ENCODE results near the gene SALL3. TPM values are rescaled to one million over a fixed set of nuclear protein-coding genes. Genes with fewer than 3 reads are reported as not detected.

The SALL3 gene
- total RNA-seq, 4 donors from 2014 or later, result 0.16 TPM; not detected in 3

GRCh38 chr18:78975292-78975691, 4.3 kb upstream of the SALL3 start:
- 20 to 22% methylated on average over 2 to 10 of the region's 10 CpGs for WGBS, 2 donors (ENCODE audit: low coverage in 1 of 2)
- Histone ChIP-seq H3K9me3 (no peaks in the 10 kb centered on the region), H3K27ac (no peak overlapping the region), H3K27me3 (peaks cover 86% of the 10 kb centered on the region), H3K4me3 (no peak overlapping the region), H3K36me3 (no peaks in the 10 kb centered on the region), H3K4me1 (peaks cover 0 to 15% (median 8%) of the 10 kb centered on the region in 4 donors)
- TF ChIP-seq EP300 (IDR thresholded peaks at IDR 0.05; ENCODE audit: low read depth) (no peak), POLR2A (IDR thresholded peaks at IDR 0.05) (no peak), CTCF (IDR thresholded peaks at IDR 0.05) (no peak), POLR2AphosphoS5 (IDR thresholded peaks at IDR 0.05) (no peak)
- no peak for DNase-seq
- in situ Hi-C loops (cut with MboI; ENCODE audit: low pct_ligation_motif_present in 1 of 4, low pct_unique_long_range_greater_than_20kb in 1 of 4, low sequenced_read_pairs in 3 of 4) (no loop called here), intact Hi-C loops (cut with DNase I; ENCODE audit: low total_unique reads) (no loop called here)

- Histone ChIP-seq H3K27ac (no peak overlapping the region), H3K36me3 (no peaks in the 10 kb centered on the region), H3K4me1 (peaks cover 0 to 20% (median 10%) of the 10 kb centered on the region in 4 donors), H3K27me3 (peaks cover 91% of the 10 kb centered on the region), H3K9me3 (no peaks in the 10 kb centered on the region), H3K4me3 (no peak overlapping the region)
- no peak for DNase-seq
- TF ChIP-seq EP300 (IDR thresholded peaks at IDR 0.05; ENCODE audit: low read depth), result no peak
- TF ChIP-seq POLR2A (IDR thresholded peaks at IDR 0.05), result no peak
- TF ChIP-seq CTCF (IDR thresholded peaks at IDR 0.05), result no peak
- TF ChIP-seq POLR2AphosphoS5 (IDR thresholded peaks at IDR 0.05), result no peak
- 3 to 14% methylated on average over 4 of the region's 4 CpGs for WGBS, 2 donors (ENCODE audit: low coverage in 1 of 2)
- in situ Hi-C loops (cut with MboI; ENCODE audit: low pct_ligation_motif_present in 1 of 4, low pct_unique_long_range_greater_than_20kb in 1 of 4, low sequenced_read_pairs in 3 of 4), result no loop called here
- intact Hi-C loops (cut with DNase I; ENCODE audit: low total_unique reads), result no loop called here
Measured at GRCh38 chr18:78975699-78976335, 3.8 kb upstream of the SALL3 start.

GRCh38 chr18:78976765-78977636, 2.6 kb upstream of the SALL3 start:
- Histone ChIP-seq H3K27me3 (peaks cover 93% of the 10 kb centered on the region), H3K4me3 (no peak overlapping the region), H3K4me1 (peaks cover 0 to 23% (median 12%) of the 10 kb centered on the region in 4 donors), H3K27ac (no peak overlapping the region), H3K36me3 (no peaks in the 10 kb centered on the region), H3K9me3 (no peaks in the 10 kb centered on the region)
- no peak for DNase-seq
- in situ Hi-C loops (cut with MboI; ENCODE audit: low pct_ligation_motif_present in 1 of 4, low pct_unique_long_range_greater_than_20kb in 1 of 4, low sequenced_read_pairs in 3 of 4) (no loop called here), intact Hi-C loops (cut with DNase I; ENCODE audit: low total_unique reads) (no loop called here)
- 13 to 38% methylated on average over 19 to 51 of the region's 51 CpGs for WGBS, 2 donors (ENCODE audit: low coverage in 1 of 2)
- TF ChIP-seq CTCF (IDR thresholded peaks at IDR 0.05) (no peak), POLR2A (IDR thresholded peaks at IDR 0.05) (no peak), EP300 (IDR thresholded peaks at IDR 0.05; ENCODE audit: low read depth) (no peak), POLR2AphosphoS5 (IDR thresholded peaks at IDR 0.05) (no peak)

GRCh38 chr18:78977637-78978348, 1.8 kb upstream of the SALL3 start:
- 14 to 22% methylated on average over 26 to 34 of the region's 34 CpGs for WGBS, 2 donors (ENCODE audit: low coverage in 1 of 2)
- H3K4me3 ChIP-seq, result no peak overlapping the region
- in situ Hi-C loops (cut with MboI; ENCODE audit: low pct_ligation_motif_present in 1 of 4, low pct_unique_long_range_greater_than_20kb in 1 of 4, low sequenced_read_pairs in 3 of 4), result no loop called here
- no peak for DNase-seq
- H3K36me3 ChIP-seq, result no peaks in the 10 kb centered on the region
- TF ChIP-seq POLR2A (IDR thresholded peaks at IDR 0.05), result no peak
- no peak for TF ChIP-seq EP300 (IDR thresholded peaks at IDR 0.05; ENCODE audit: low read depth)
- no peak for TF ChIP-seq POLR2AphosphoS5 (IDR thresholded peaks at IDR 0.05)
- TF ChIP-seq CTCF (IDR thresholded peaks at IDR 0.05), result no peak
- H3K27me3 ChIP-seq, result peaks cover 93% of the 10 kb centered on the region
- peaks cover 0 to 23% (median 12%) of the 10 kb centered on the region in 4 donors for H3K4me1 ChIP-seq
- no peak overlapping the region for H3K27ac ChIP-seq
- intact Hi-C loops (cut with DNase I; ENCODE audit: low total_unique reads), result no loop called here
- H3K9me3 ChIP-seq, result no peaks in the 10 kb centered on the region
